ENCODE results near the gene MXD4. TPM values are rescaled to one million over a fixed set of nuclear protein-coding genes. Genes with fewer than 3 reads are reported as not detected.

Gene MXD4
- total and polyA plus RNA-seq, 2 of the 13 experiments (the other 11 are each of a cell fraction or from before 2014, with no cell fraction given), result 29.0 to 31.3 TPM

DNA sequence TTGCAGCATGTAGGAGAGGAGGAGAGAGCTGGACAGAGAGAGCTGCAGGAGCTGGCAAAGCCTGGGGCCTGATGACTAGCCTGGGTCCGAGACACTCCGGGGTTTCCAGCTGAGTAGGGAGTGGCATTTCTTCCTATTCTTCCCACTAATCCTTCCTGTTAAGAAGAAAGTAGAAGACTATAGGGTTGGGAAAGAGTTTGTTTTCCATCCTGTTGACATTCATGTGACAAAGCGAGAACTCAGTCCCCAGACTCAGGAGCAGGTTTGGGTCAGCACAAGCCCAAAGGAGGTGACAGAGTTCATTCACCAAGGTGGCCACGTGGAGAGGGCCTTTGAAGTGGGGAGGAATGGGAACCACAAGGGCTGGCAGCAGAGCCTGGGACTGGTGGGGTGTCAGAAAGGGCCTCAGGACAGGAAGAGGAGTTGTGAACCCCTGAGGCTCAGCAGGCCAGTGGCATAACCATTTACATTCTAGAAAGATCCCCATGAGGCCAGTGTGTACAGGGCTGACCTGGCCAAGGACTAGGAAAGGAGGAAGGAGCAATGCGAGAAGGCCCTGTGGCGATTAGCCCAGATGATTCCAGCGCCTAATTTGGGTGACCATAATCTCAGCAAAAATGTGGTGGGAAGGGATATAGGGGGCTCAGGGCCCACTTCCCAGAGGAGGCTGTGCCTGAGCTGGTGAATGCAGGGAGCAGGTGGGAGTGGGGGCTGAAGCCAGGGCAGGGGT is 16.7 kb downstream of the MXD4 start (continued):
- no peak for TF ChIP-seq TOE1 (CRISPR knock-in tag; IDR thresholded peaks at IDR 0.05)
- TF ChIP-seq HNF4A (CRISPR knock-in tag; IDR thresholded peaks at IDR 0.05), result 0 out of 2 replicates have a peak, but pooled peaks have one; percentile 34
- no peak for TF ChIP-seq REL (CRISPR knock-in tag; conservative IDR thresholded peaks at IDR 0.05)
- TF ChIP-seq SRSF4 (IDR thresholded peaks at IDR 0.05; ENCODE audit: low read depth, low read length, poor library complexity, severe bottlenecking), result no peak
- 0 out of 2 replicates have a peak, but pooled peaks have one; percentile 34 for TF ChIP-seq RXRB (CRISPR knock-in tag; IDR thresholded peaks at IDR 0.05; ENCODE audit: borderline replicate concordance)
- 0 out of 2 replicates have a peak, but pooled peaks have one; percentile 22 for TF ChIP-seq ZKSCAN5 (CRISPR knock-in tag; IDR thresholded peaks at IDR 0.05)
- TF ChIP-seq ZNF572 (CRISPR knock-in tag; IDR thresholded peaks at IDR 0.05), result no peak
- TF ChIP-seq, protein P1, sequence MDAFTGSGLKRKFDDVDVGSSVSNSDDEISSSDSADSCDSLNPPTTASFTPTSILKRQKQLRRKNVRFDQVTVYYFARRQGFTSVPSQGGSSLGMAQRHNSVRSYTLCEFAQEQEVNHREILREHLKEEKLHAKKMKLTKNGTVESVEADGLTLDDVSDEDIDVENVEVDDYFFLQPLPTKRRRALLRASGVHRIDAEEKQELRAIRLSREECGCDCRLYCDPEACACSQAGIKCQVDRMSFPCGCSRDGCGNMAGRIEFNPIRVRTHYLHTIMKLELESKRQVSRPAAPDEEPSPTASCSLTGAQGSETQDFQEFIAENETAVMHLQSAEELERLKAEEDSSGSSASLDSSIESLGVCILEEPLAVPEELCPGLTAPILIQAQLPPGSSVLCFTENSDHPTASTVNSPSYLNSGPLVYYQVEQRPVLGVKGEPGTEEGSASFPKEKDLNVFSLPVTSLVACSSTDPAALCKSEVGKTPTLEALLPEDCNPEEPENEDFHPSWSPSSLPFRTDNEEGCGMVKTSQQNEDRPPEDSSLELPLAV (CRISPR knock-in tag; conservative IDR thresholded peaks at IDR 0.05; ENCODE audit: low read depth), result no peak
- no peak for TF ChIP-seq MIER2 (CRISPR knock-in tag; IDR thresholded peaks at IDR 0.05)
- peak; percentile 58; the same call in 1 of the 2 replicates for TF ChIP-seq TCF7 (IDR thresholded peaks at IDR 0.05; ENCODE audit: low read depth)
- no peak for TF ChIP-seq ZNF556 (CRISPR knock-in tag; IDR thresholded peaks at IDR 0.05; ENCODE audit: borderline replicate concordance)
- no peak for TF ChIP-seq ZNF780A (CRISPR knock-in tag; IDR thresholded peaks at IDR 0.05)
- TF ChIP-seq, protein P2, sequence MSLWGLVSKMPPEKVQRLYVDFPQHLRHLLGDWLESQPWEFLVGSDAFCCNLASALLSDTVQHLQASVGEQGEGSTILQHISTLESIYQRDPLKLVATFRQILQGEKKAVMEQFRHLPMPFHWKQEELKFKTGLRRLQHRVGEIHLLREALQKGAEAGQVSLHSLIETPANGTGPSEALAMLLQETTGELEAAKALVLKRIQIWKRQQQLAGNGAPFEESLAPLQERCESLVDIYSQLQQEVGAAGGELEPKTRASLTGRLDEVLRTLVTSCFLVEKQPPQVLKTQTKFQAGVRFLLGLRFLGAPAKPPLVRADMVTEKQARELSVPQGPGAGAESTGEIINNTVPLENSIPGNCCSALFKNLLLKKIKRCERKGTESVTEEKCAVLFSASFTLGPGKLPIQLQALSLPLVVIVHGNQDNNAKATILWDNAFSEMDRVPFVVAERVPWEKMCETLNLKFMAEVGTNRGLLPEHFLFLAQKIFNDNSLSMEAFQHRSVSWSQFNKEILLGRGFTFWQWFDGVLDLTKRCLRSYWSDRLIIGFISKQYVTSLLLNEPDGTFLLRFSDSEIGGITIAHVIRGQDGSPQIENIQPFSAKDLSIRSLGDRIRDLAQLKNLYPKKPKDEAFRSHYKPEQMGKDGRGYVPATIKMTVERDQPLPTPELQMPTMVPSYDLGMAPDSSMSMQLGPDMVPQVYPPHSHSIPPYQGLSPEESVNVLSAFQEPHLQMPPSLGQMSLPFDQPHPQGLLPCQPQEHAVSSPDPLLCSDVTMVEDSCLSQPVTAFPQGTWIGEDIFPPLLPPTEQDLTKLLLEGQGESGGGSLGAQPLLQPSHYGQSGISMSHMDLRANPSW (CRISPR knock-in tag; IDR thresholded peaks at IDR 0.05; ENCODE audit: borderline replicate concordance), result no peak
- no peak for TF ChIP-seq ZNF629 (CRISPR knock-in tag; conservative IDR thresholded peaks at IDR 0.05)
- TF ChIP-seq ZNF605 (CRISPR knock-in tag; IDR thresholded peaks at IDR 0.05), result no peak
- peak; percentile 71; the same call in 1 of the 2 replicates for TF ChIP-seq RXRA (CRISPR knock-in tag; IDR thresholded peaks at IDR 0.05)
- TF ChIP-seq, protein P3, sequence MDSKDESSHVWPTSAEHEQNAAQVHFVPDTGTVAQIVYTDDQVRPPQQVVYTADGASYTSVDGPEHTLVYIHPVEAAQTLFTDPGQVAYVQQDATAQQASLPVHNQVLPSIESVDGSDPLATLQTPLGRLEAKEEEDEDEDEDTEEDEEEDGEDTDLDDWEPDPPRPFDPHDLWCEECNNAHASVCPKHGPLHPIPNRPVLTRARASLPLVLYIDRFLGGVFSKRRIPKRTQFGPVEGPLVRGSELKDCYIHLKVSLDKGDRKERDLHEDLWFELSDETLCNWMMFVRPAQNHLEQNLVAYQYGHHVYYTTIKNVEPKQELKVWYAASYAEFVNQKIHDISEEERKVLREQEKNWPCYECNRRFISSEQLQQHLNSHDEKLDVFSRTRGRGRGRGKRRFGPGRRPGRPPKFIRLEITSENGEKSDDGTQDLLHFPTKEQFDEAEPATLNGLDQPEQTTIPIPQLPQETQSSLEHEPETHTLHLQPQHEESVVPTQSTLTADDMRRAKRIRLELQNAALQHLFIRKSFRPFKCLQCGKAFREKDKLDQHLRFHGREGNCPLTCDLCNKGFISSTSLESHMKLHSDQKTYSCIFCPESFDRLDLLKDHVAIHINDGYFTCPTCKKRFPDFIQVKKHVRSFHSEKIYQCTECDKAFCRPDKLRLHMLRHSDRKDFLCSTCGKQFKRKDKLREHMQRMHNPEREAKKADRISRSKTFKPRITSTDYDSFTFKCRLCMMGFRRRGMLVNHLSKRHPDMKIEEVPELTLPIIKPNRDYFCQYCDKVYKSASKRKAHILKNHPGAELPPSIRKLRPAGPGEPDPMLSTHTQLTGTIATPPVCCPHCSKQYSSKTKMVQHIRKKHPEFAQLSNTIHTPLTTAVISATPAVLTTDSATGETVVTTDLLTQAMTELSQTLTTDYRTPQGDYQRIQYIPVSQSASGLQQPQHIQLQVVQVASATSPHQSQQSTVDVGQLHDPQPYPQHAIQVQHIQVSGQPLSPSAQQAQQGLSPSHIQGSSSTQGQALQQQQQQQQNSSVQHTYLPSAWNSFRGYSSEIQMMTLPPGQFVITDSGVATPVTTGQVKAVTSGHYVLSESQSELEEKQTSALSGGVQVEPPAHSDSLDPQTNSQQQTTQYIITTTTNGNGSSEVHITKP (CRISPR knock-in tag; IDR thresholded peaks at IDR 0.05; ENCODE audit: low read depth), result 0 out of 2 replicates have a peak, but pooled peaks have one; percentile 27
- no peak for TF ChIP-seq NFE2 (CRISPR knock-in tag; IDR thresholded peaks at IDR 0.05)
- TF ChIP-seq ZFX (CRISPR knock-in tag; IDR thresholded peaks at IDR 0.05; ENCODE audit: low read depth), result peak; percentile 20; the same call in 1 of the 2 replicates
- TF ChIP-seq ZBTB1 (CRISPR knock-in tag; IDR thresholded peaks at IDR 0.05; ENCODE audit: borderline replicate concordance), result no peak

All from HepG2 (cell line).